Measurements from ENCODE around the gene ITGB5.

DNA sequence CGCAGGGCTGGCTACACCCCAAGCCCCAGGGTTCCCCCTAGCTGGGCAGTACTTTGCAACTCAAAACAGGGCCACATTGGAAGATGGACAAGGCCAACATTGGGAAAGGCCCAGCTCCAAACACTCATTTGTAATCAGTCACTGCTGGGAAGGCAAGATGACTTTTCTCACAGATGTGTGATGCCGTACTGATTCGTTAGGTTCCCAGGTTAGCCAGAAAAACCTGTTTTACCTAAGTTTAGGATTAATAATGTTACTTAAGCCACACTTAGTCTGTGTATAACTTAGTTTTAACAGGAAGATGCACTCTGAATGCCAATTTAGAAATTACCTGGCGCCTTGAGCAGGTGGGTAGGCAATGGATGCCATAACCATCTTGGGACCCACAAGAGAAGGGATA, 71.0 kb downstream of the ITGB5 start:
- TF ChIP-seq, protein P1, sequence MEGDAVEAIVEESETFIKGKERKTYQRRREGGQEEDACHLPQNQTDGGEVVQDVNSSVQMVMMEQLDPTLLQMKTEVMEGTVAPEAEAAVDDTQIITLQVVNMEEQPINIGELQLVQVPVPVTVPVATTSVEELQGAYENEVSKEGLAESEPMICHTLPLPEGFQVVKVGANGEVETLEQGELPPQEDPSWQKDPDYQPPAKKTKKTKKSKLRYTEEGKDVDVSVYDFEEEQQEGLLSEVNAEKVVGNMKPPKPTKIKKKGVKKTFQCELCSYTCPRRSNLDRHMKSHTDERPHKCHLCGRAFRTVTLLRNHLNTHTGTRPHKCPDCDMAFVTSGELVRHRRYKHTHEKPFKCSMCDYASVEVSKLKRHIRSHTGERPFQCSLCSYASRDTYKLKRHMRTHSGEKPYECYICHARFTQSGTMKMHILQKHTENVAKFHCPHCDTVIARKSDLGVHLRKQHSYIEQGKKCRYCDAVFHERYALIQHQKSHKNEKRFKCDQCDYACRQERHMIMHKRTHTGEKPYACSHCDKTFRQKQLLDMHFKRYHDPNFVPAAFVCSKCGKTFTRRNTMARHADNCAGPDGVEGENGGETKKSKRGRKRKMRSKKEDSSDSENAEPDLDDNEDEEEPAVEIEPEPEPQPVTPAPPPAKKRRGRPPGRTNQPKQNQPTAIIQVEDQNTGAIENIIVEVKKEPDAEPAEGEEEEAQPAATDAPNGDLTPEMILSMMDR (IDR thresholded peaks at IDR 0.05; ENCODE audit: low read length): no peak
- no peak for TF ChIP-seq EZH2 (IDR thresholded peaks at IDR 0.05; ENCODE audit: borderline replicate concordance, low read length)

All from OCI-LY1 (cell line).